Muscle of leg (tissue), 11 donors: ENCODE data around the gene MAP3K20. TPM values are rescaled to one million over a fixed set of nuclear protein-coding genes. Genes with fewer than 3 reads are reported as not detected.
"Not testable (repeated sequence)": the region's sequence is repeated elsewhere in the genome, so short reads cannot be mapped to it uniquely, and the experiment has no call there.

ENCODE experiments used
- DNase-seq: peaks from one replicate; pipeline ENCODE4 v3.0.0; 2013
- H3K27ac ChIP-seq: one replicate; pipeline ENCODE4 v1.5.1; 2013; ENCODE audit warnings: mild to moderate bottlenecking, low read length, control low read depth
- H3K27me3 ChIP-seq: one replicate; pipeline ENCODE4 v1.6.1; 2013; ENCODE audit warnings: low read length; ENCODE audit not compliant: control insufficient read depth, insufficient read depth
- H3K36me3 ChIP-seq: one replicate; pipeline ENCODE4 v1.6.1; 2013; ENCODE audit warnings: low read length; ENCODE audit not compliant: control insufficient read depth, insufficient read depth
- H3K4me1 ChIP-seq: one replicate; pipeline ENCODE4 v1.6.1; 2013; ENCODE audit warnings: low read length; ENCODE audit not compliant: control insufficient read depth, insufficient read depth
- H3K4me3 ChIP-seq: one replicate; pipeline ENCODE4 v1.5.1; 2013; ENCODE audit warnings: low read length, control low read depth
- H3K9me3 ChIP-seq: replicated peaks from 2 replicates; pipeline ENCODE4 v1.6.1; 2013; ENCODE audit warnings: low read depth, low read length; ENCODE audit not compliant: control insufficient read depth
- WGBS: methylation state at CpG from one replicate; pipeline ENCODE4 v1.1.5; 2013; ENCODE audit warnings: missing lambda C conversion rate; ENCODE audit not compliant: insufficient coverage; 5-methylcytosine and 5-hydroxymethylcytosine counted together
- polyA plus RNA-seq, 8 donors: library from polyadenylated mRNA; unstranded; fragments of 120-200 nt; gene quantifications; one replicate each; pipeline versions ENCODE4 v1.2.1 to v1.2.3, GENCODE V29; 2013; ENCODE audit warnings: inconsistent platforms in 1 of 8, low replicate concordance in 1 of 8; ENCODE audit not compliant: insufficient read length in 8 of 8, insufficient read depth in 1 of 8
- total RNA-seq: library from RNA; stranded (reverse); fragments of 120-200 nt; gene quantifications from one replicate; pipeline ENCODE4 v1.2.4, GENCODE V29; 2013

Gene MAP3K20
- total and polyA plus RNA-seq, 9 donors: 50.9 to 105 (median 84.2) TPM

GRCh38 chr2:173252581-173252980 lies 176.9 kb downstream of the MAP3K20 start:
- Histone ChIP-seq H3K27me3 (no peaks in the 10 kb centered on the region), H3K4me3 (no peak overlapping the region), H3K27ac (no peak overlapping the region), H3K36me3 (no peaks in the 10 kb centered on the region), H3K4me1 (peaks cover 3% of the 10 kb centered on the region), H3K9me3 (no peaks in the 10 kb centered on the region)
- 82% methylated on average over 3 of the region's 5 CpGs for WGBS
- DNase-seq: no peak

GRCh38 chr2:173254659-173255058 lies 179.0 kb downstream of the MAP3K20 start:
- no peak overlapping the region for H3K27ac ChIP-seq
- H3K27me3 ChIP-seq: no peaks in the 10 kb centered on the region
- no peak overlapping the region for H3K4me3 ChIP-seq
- no peak for DNase-seq
- no peaks in the 10 kb centered on the region for H3K9me3 ChIP-seq
- no peaks in the 10 kb centered on the region for H3K36me3 ChIP-seq
- no CpG with 5 or more reads among the region's 1 CpG for WGBS
- H3K4me1 ChIP-seq: peaks cover 3% of the 10 kb centered on the region

GRCh38 chr2:173258701-173259100 lies 183.1 kb downstream of the MAP3K20 start:
- no CpG with 5 or more reads among the region's 4 CpGs for WGBS
- Histone ChIP-seq H3K4me1 (no peaks in the 10 kb centered on the region), H3K36me3 (peaks cover 6% of the 10 kb centered on the region), H3K9me3 (no peaks in the 10 kb centered on the region), H3K27me3 (no peaks in the 10 kb centered on the region), H3K4me3 (no peak overlapping the region), H3K27ac (no peak overlapping the region)
- no peak for DNase-seq

GRCh38 chr2:173262356-173262755 lies 186.7 kb downstream of the MAP3K20 start:
- not testable (repeated sequence) for H3K9me3 ChIP-seq, H3K27ac ChIP-seq, DNase-seq, H3K4me3 ChIP-seq, H3K4me1 ChIP-seq, H3K27me3 ChIP-seq
- 70% methylated on average over 2 of the region's 5 CpGs for WGBS
- H3K36me3 ChIP-seq: peaks cover 16% of the 10 kb centered on the region

- Histone ChIP-seq H3K27ac (no peak overlapping the region), H3K4me3 (no peak overlapping the region), H3K9me3 (no peaks in the 10 kb centered on the region), H3K27me3 (no peaks in the 10 kb centered on the region), H3K4me1 (no peaks in the 10 kb centered on the region), H3K36me3 (peaks cover 16% of the 10 kb centered on the region)
- no peak for DNase-seq
- WGBS: no CpG with 5 or more reads among the region's 4 CpGs
These were observed 188.5 kb downstream of the MAP3K20 start for GRCh38 chr2:173264151-173264550.

- Histone ChIP-seq H3K9me3 (no peaks in the 10 kb centered on the region), H3K4me1 (no peaks in the 10 kb centered on the region), H3K36me3 (peaks cover 16% of the 10 kb centered on the region), H3K27ac (no peak overlapping the region), H3K27me3 (no peaks in the 10 kb centered on the region), H3K4me3 (no peak overlapping the region)
- DNase-seq: peak; percentile 64
- WGBS: 65% methylated on average over 9 of the region's 14 CpGs
These were observed 189.1 kb downstream of the MAP3K20 start for GRCh38 chr2:173264603-173265366.

GRCh38 chr2:173271135-173271534 lies 195.5 kb downstream of the MAP3K20 start:
- 71% methylated on average over 1 of the region's 2 CpGs for WGBS
- no peak overlapping the region for H3K27ac ChIP-seq
- no peaks in the 10 kb centered on the region for H3K27me3 ChIP-seq
- no peaks in the 10 kb centered on the region for H3K9me3 ChIP-seq
- peaks cover 3% of the 10 kb centered on the region for H3K36me3 ChIP-seq
- no peak for DNase-seq
- no peak overlapping the region for H3K4me3 ChIP-seq
- H3K4me1 ChIP-seq: no peaks in the 10 kb centered on the region

- WGBS: 78% methylated on average over 4 of the region's 5 CpGs
- H3K4me3 ChIP-seq: no peak overlapping the region
- no peak overlapping the region for H3K27ac ChIP-seq
- H3K9me3 ChIP-seq: no peaks in the 10 kb centered on the region
- H3K36me3 ChIP-seq: no peaks in the 10 kb centered on the region
- no peaks in the 10 kb centered on the region for H3K27me3 ChIP-seq
- no peaks in the 10 kb centered on the region for H3K4me1 ChIP-seq
- DNase-seq: no peak
These were observed 196.2 kb downstream of the MAP3K20 start for GRCh38 chr2:173271825-173272224.

GRCh38 chr2:173272849-173273248 lies 197.2 kb downstream of the MAP3K20 start:
- Histone ChIP-seq H3K4me3 (no peak overlapping the region), H3K36me3 (no peaks in the 10 kb centered on the region), H3K27ac (no peak overlapping the region), H3K9me3 (no peaks in the 10 kb centered on the region), H3K4me1 (no peaks in the 10 kb centered on the region), H3K27me3 (no peaks in the 10 kb centered on the region)
- no peak for DNase-seq
- 76% methylated on average over 2 of the region's 3 CpGs for WGBS

- H3K27ac ChIP-seq: no peak overlapping the region
- no peaks in the 10 kb centered on the region for H3K9me3 ChIP-seq
- WGBS: no CpG with 5 or more reads among the region's 3 CpGs
- no peaks in the 10 kb centered on the region for H3K4me1 ChIP-seq
- H3K36me3 ChIP-seq: no peaks in the 10 kb centered on the region
- H3K27me3 ChIP-seq: no peaks in the 10 kb centered on the region
- DNase-seq: no peak
- H3K4me3 ChIP-seq: no peak overlapping the region
These were observed 203.3 kb downstream of the MAP3K20 start for GRCh38 chr2:173278794-173279526.
